Lower lobe of right lung (tissue), 2 donors: Measurements from ENCODE around the gene SEMA5B. TPM values are rescaled to one million over a fixed set of nuclear protein-coding genes. Genes with fewer than 3 reads are reported as not detected.
A peak's percentile ranks its signal among the peaks of the same experiment; 100 is the strongest.

ENCODE experiments used
- ATAC-seq, 2 donors: fragments of 200-7000 bp; cut with Tn5 transposase; one replicate each; pipeline ENCODE4 v1.9.1; 2020 to 2022; ENCODE audit warnings: mild to moderate bottlenecking in 2 of 2, moderate library complexity in 2 of 2
- DNase-seq: peaks from one replicate; pipeline ENCODE4 v3.0.0-alpha.2; 2020
- H3K27ac ChIP-seq: fragments of 200-600 bp; one replicate; pipeline ENCODE4 v1.8.0; 2022
- H3K27me3 ChIP-seq: fragments of 200-600 bp; one replicate; pipeline ENCODE4 v1.8.0; 2022; ENCODE audit warnings: low read depth
- H3K36me3 ChIP-seq: fragments of 200-600 bp; one replicate; pipeline ENCODE4 v1.8.0; 2022; ENCODE audit warnings: mild to moderate bottlenecking
- H3K4me1 ChIP-seq: fragments of 200-600 bp; one replicate; pipeline ENCODE4 v1.8.0; 2022
- H3K4me3 ChIP-seq: fragments of 200-600 bp; one replicate; pipeline ENCODE4 v1.8.0; 2022; ENCODE audit warnings: mild to moderate bottlenecking
- H3K9me3 ChIP-seq: fragments of 200-600 bp; one replicate; pipeline ENCODE4 v1.8.0; 2022
- intact Hi-C: fragments of 100-400 bp; cut with DNase I; formaldehyde crosslinking; loops from one replicate; pipeline ENCODE4 v1.11.0; 2022
- total RNA-seq: library from RNA; stranded (reverse); fragmentation: NEBNext Ultra II Directional; extraction: Animal tissue kit (Norgen Biotek cat#: 25700); gene quantifications from one replicate; pipeline ENCODE4 v1.2.1, GENCODE V29; 2021
- TF ChIP-seq, protein P1 (sequence below): fragments of 200-600 bp; IDR thresholded peaks from one replicate; pipeline ENCODE4 v1.8.0; 2022; ENCODE audit warnings: antibody characterized with exemption, mild to moderate bottlenecking
- donor health status: DM: no; HTN: yes; CAD: no; lungs with severe emphysema.

Gene SEMA5B
- total RNA-seq, 1 donor from 2014 or later = 0.71 TPM

DNA sequence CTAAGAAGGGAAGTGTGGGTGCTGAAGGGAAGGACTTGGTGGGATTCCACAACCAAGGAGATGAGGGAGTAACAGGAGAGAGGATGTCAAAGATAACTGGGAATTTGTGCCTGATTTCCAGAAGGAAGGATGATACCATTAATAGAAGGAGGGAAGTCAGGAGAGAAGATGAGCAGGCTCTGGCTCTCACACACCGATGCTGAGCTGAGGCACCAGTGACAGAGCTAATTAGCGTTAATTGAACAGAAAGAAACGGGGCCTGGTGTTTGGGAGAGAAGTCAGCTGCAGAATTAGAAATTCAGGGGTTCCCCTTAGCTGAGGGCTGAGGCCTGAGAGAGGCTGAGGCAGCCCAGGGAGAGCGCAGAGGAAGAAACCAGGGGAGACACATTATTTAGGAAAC is 27.4 kb upstream of the SEMA5B start:
- TF ChIP-seq, protein P1, sequence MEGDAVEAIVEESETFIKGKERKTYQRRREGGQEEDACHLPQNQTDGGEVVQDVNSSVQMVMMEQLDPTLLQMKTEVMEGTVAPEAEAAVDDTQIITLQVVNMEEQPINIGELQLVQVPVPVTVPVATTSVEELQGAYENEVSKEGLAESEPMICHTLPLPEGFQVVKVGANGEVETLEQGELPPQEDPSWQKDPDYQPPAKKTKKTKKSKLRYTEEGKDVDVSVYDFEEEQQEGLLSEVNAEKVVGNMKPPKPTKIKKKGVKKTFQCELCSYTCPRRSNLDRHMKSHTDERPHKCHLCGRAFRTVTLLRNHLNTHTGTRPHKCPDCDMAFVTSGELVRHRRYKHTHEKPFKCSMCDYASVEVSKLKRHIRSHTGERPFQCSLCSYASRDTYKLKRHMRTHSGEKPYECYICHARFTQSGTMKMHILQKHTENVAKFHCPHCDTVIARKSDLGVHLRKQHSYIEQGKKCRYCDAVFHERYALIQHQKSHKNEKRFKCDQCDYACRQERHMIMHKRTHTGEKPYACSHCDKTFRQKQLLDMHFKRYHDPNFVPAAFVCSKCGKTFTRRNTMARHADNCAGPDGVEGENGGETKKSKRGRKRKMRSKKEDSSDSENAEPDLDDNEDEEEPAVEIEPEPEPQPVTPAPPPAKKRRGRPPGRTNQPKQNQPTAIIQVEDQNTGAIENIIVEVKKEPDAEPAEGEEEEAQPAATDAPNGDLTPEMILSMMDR = no peak
- Histone ChIP-seq H3K27me3 (no peaks in the 10 kb centered on the region), H3K4me3 (no peak overlapping the region), H3K9me3 (no peaks in the 10 kb centered on the region), H3K4me1 (no peaks in the 10 kb centered on the region), H3K36me3 (no peaks in the 10 kb centered on the region), H3K27ac (no peak overlapping the region)
- ATAC-seq (no peak), DNase-seq (no peak)
- intact Hi-C loops = no loop called here

DNA sequence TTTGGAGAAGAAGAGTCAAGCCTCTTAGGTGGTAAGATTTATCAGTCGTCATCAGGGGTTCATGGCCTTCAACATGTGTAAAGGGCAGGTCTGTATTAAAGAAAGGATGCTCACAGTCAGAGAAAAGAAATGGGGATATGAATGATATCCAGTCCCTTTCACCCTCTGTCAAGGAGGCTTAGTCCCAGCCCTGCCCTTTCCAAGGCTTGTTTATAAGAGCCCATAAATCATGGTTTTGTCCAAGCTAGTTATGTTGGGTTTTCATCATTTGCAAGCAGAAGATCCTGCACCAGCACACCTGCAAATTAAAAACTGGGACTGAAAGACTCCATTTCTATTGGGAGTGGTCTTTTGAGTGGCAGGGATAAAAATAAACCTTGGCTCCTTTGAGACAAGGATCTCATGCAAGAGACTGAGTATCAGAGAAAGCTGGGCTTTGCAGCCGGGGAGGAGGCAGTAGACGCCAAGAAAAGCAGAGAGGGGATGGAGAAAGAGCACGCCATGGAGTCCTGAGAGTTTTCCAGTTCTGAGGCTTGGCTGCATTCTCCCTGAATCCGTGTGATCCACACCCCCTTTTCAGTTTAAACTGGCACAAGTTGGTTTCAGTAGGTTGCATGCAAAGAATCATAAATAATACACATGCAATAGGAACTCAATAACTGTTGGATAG is 26.7 kb upstream of the SEMA5B start:
- no peaks in the 10 kb centered on the region for H3K27me3 ChIP-seq
- no peak overlapping the region for H3K27ac ChIP-seq
- no peak overlapping the region for H3K4me3 ChIP-seq
- no peaks in the 10 kb centered on the region for H3K9me3 ChIP-seq
- H3K36me3 ChIP-seq = no peaks in the 10 kb centered on the region
- TF ChIP-seq, protein P1 = no peak
- no peak for ATAC-seq
- no peak for DNase-seq
- H3K4me1 ChIP-seq = no peaks in the 10 kb centered on the region
- intact Hi-C loops = no loop called here

DNA sequence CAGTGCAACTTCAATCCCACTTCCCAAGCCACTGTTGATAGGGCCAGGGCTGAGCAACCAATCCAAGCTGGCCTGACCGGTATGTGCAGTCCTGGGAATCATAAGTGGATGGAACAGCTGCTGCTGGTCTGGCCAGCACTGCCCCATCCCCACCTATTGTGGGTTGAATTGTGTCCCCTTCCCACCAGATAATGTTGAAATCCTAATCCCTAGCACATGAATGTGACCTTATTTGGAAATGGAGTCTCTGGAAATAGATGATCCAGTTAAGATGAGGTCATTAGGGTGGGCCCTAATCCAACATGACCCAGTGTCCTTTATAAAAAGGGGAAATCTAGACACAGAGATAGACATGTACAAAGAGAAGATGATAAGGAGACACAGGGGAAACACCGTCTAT is 25.5 kb upstream of the SEMA5B start:
- no peak for DNase-seq
- peak; percentile 40 to 63 for ATAC-seq
- H3K9me3 ChIP-seq = no peaks in the 10 kb centered on the region
- no peak overlapping the region for H3K27ac ChIP-seq
- intact Hi-C loops = no loop called here
- TF ChIP-seq, protein P1 = no peak
- peaks cover 1% of the 10 kb centered on the region for H3K4me1 ChIP-seq
- H3K27me3 ChIP-seq = no peaks in the 10 kb centered on the region
- no peaks in the 10 kb centered on the region for H3K36me3 ChIP-seq
- no peak overlapping the region for H3K4me3 ChIP-seq

DNA sequence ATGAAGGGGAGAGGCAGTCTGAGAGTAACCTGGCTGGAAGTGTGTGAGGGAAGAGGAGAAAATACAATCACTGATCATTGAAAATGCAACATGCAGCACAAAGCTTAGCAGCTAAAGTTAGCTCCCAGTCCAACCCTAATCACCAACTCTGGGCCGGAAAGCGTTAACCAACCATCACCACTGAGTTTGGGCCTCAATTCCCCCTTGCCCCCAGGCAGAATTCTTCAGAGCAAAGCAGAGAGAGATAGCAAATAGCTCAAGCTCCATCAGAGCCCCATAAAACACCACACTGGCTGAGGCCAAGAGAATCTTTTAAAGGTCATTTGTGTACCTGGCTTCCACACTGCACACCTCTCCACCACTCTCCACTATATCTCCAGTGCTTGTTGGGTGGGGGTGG is 23.1 kb upstream of the SEMA5B start:
- DNase-seq = no peak
- no peak overlapping the region for H3K27ac ChIP-seq
- peaks cover 7% of the 10 kb centered on the region for H3K4me1 ChIP-seq
- intact Hi-C loops = no loop called here
- TF ChIP-seq, protein P1 = no peak
- H3K27me3 ChIP-seq = no peaks in the 10 kb centered on the region
- ATAC-seq = no peak
- no peak overlapping the region for H3K4me3 ChIP-seq
- no peaks in the 10 kb centered on the region for H3K9me3 ChIP-seq
- no peaks in the 10 kb centered on the region for H3K36me3 ChIP-seq

DNA sequence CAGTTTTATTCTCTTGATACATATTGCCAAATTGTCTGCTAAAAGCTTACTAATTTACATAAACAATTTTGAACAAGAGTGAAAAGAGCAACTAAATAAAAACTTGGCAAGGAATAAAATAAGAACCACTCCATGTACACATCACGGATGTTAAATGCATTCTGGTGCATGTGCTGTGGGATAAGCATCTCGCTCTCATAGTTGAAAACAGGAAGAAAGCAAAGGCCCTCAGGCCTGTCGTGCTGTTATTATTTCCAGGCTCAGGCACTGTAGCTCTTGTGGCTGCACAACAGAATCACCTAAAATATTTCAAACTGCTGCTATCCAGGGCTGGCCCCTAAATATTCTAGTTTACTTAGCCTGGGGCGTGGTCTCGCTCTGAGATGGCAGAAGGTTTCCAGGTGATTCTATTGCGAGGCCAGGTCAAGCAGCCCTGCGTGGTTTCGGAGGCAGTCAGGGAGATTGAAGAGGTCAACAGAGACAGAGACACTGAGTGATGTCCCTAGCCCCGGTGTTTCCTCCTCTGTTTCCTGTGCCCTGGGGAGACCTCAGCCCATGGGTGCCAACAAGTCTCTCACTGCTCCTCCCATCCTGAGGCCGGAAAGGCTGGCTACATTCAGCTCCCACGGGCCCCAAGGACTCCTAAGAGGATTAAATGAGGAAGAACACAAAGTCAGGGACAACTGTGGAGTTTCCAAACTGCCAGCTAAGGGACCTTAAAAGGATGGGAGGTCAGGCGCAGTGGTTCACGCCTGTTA is 21.1 kb upstream of the SEMA5B start:
- peak; percentile 47 to 61 for ATAC-seq
- no peak for DNase-seq
- TF ChIP-seq, protein P1 = no peak
- H3K4me3 ChIP-seq = no peak overlapping the region
- H3K36me3 ChIP-seq = no peaks in the 10 kb centered on the region
- intact Hi-C loops = no loop called here
- no peaks in the 10 kb centered on the region for H3K9me3 ChIP-seq
- no peaks in the 10 kb centered on the region for H3K27me3 ChIP-seq
- H3K4me1 ChIP-seq = peaks cover 7% of the 10 kb centered on the region
- peak overlapping the region; percentile 61 for H3K27ac ChIP-seq
